ENCODE results near the gene FAF1.

The FAF1 gene

GRCh38 chr1:50631161-50631560 is 328.9 kb downstream of the FAF1 start:
- no peak for DNase-seq (ENCODE audit: low read depth)

GRCh38 chr1:50622259-50622658 is 337.8 kb downstream of the FAF1 start:
- no peak for DNase-seq (ENCODE audit: low read depth)

GRCh38 chr1:50620680-50621329 is 339.3 kb downstream of the FAF1 start:
- no peak for DNase-seq (ENCODE audit: low read depth)

- no peak for DNase-seq (ENCODE audit: low read depth)
Measured at GRCh38 chr1:50615036-50615750, 344.9 kb downstream of the FAF1 start.

DNA sequence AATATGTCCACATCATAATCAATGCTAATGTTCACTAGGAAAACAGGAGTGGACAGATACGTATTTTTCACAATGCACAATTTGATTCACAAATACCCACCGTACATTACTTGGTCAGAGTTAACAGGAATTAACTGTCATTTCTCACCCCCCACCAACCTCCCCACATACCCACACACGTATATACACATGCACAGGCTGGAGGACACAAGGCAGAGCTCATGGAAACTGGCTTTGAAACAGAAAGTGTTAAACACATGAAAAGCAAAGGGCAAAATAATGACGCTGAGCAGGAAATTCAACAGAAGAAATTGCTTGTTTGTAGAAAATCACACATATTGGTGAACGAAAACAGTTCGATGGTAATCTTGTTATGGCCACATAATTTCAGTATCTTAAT is 348.4 kb downstream of the FAF1 start:
- no peak for DNase-seq (ENCODE audit: low read depth)

- no peak for DNase-seq (ENCODE audit: low read depth)
Measured at GRCh38 chr1:50610563-50610962, 349.5 kb downstream of the FAF1 start.

- DNase-seq (ENCODE audit: low read depth): no peak
Measured at GRCh38 chr1:50609508-50609907, 350.6 kb downstream of the FAF1 start.

DNA sequence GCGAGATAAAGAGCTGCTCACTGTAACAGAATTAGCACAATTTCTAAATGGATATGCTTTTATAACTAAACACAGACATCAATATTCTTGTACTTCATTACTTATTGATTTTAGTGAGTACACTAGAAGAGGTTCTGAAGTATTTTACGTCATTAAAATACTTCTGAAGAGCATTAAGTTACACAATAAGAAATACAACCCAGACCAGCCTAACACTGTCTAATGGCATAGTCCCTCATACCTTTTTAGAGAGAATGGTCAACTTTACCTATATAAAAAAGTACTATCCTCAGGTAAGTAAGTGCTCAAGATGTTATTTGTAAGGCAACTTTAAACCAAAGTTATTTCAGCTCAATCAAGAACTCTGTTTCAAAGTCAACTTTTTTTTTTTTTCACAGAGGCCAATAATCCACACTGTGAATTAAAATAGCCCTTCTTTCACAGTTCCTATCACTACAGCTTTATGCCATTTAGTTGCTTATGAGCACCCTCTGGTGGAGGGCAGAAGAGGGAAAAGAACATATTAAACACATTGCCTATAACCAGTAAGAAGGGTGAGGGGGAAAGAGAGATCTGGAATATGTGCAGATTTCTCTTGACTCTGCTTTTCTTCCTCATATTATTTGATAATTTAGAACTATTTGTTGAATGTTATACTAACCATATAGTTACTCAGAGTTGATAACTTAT is 354.7 kb downstream of the FAF1 start:
- peak; percentile 26 for DNase-seq (ENCODE audit: low read depth)

- DNase-seq (ENCODE audit: low read depth): no peak
Measured at GRCh38 chr1:50604580-50604979, 355.5 kb downstream of the FAF1 start.

DNA sequence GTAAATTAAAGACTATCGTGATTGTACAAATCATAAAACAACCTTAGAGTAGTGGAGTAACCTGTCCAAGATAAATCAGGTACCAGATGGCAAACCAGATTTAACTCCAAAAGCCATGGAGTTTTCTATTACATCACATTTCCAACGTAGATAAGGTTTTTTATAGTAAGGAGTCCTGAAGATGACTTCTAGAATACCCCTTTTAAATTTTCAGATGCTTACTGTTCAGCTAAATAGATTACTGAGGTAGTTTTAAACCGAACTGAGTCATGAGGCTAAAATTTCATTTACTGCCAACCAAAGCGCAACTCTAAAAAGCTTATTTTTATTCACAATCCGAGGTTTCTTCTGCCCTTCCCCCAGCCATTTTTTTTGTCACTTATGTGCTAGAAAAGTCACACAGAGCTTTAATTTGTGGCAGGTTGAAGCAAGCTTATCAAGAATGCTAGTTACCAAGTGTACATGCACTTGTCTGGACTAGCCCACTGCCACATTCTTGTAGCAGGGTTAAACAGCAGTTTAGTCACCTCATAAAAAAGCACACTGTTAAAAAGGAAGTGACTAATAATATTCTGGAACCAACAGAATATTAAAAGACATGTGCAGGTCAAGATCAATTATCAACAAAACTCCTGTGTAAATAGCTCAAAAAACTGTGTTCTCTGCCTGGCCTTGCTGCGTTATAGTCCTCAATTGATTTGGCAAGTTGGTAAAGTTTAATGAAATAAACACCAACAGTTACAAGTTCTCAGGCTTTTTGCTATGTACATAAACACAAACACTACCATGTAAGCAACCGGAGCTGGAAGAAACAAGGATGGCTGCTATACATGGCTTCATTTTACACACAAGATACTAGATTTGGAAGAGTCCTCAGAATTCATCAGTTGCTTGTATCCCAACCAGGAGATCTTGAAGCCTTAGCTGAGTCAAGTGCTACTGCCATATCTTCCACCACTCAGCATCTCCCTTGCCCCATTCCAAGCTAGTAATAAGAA is 356.5 kb downstream of the FAF1 start:
- DNase-seq (ENCODE audit: low read depth): peak; percentile 26

DNA sequence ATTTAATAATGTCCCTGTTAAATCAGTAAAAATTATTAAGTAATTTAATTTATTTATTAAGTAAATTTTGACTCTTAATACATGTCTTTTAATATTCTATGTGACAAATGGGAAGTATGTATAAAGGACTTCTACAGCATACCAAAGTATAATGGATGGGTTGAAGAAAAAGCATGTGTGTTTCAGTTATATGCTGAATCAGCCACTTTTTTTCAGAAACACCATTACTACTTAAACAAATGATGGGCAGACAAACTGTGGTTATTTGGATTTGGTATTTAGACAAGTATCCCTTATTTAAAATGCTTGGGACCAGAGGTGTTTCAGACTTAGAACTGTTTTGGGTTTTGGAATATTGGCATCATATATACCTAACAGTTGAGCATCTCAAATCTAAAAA is 360.5 kb downstream of the FAF1 start:
- DNase-seq (ENCODE audit: low read depth): no peak

- no peak for DNase-seq (ENCODE audit: low read depth)
Measured at GRCh38 chr1:50595874-50596273, 364.2 kb downstream of the FAF1 start.

- no peak for DNase-seq (ENCODE audit: low read depth)
Measured at GRCh38 chr1:50593515-50593914, 366.6 kb downstream of the FAF1 start.

- DNase-seq (ENCODE audit: low read depth): no peak
Measured at GRCh38 chr1:50591598-50591997, 368.5 kb downstream of the FAF1 start.

GRCh38 chr1:50582346-50582745 is 377.7 kb downstream of the FAF1 start:
- DNase-seq (ENCODE audit: low read depth): no peak

DNA sequence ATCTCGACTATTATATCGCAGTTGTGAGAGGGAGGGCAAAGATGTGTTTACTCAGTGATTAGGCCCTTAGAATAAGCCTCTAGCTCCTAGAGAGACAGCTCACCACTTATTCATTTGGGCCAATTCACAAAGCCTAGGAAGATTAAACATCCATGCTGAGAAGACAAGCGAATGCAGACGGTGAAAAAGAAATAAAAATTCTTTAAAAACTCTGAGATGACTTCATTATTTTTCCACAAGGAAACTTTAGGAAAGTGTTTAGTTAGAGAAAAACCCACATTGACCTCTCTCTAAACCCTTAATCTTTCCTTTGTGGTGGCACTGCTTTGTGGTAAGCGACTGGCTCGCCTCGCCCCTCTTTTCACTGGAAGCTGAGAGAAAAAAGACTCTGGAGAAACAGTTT is 390.0 kb downstream of the FAF1 start:
- DNase-seq (ENCODE audit: low read depth): no peak

- no peak for DNase-seq (ENCODE audit: low read depth)
Measured at GRCh38 chr1:50568782-50569181, 391.3 kb downstream of the FAF1 start.

GRCh38 chr1:50566405-50566804 is 393.7 kb downstream of the FAF1 start:
- no peak for DNase-seq (ENCODE audit: low read depth)

- no peak for DNase-seq (ENCODE audit: low read depth)
Measured at GRCh38 chr1:50564417-50564816, 395.6 kb downstream of the FAF1 start.

- DNase-seq (ENCODE audit: low read depth): no peak
Measured at GRCh38 chr1:50562106-50562505, 398.0 kb downstream of the FAF1 start.

DNA sequence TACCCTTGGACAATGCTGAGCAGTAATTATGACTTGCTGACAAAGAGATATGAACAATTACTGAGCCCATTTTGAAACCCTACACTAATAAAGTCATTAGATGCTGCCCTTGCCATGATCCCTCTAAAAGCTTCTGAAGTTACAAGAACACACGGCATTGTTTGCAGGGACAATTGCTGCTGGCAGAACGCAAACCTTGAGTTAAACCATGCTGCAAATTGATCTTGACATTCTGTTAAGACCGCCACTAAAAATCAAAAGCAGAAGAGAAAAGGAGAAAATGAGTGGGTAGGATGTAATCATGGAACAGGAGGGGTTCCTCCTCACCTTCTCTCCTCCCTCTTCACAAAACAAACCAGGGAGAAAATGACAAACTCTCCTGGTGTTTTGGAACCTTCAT is 400.6 kb downstream of the FAF1 start:
- DNase-seq (ENCODE audit: low read depth): no peak

DNA sequence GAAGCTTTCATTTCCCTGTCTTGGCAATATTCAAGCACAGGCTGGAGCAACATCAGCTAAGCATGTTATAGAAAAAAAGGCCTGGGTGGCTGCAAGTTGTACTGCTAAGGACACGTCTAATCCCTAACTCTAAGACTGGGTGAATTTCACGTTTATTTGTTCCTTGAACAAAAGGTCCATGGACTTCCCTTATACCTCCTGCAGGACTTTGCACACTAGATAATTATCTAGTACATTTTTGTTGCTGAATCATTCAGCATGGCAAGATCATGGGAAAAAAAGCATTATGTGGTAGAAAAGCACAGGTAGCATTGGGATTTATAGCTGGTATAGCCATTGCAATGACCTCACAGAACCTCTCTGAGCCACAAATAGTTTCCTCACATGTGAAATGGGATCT is 406.1 kb downstream of the FAF1 start:
- no peak for DNase-seq (ENCODE audit: low read depth)

Data from HS-27A (cell line).